Measurements from ENCODE around the gene MOB3A.

Gene MOB3A

GRCh38 chr19:2051773-2052704 is 44.1 kb downstream of the MOB3A start:
- Mint-ChIP-seq H3K4me3 (peak overlapping the region; percentile 81 to 86 (median 82)), H3K27me3 (ENCODE audit: low read depth) (no peaks in the 10 kb centered on the region), H3K36me3 (ENCODE audit: low read depth) (no peaks in the 10 kb centered on the region), H3K4me1 (peaks cover 10% of the 10 kb centered on the region), H3K27ac (peak overlapping the region; percentile 76 to 89 (median 78)), H3K9me3 (no peaks in the 10 kb centered on the region)
- TF ChIP-seq CTCF (IDR thresholded peaks at IDR 0.05; ENCODE audit: unreplicated experiment in 3 of 3): no peak

- H3K4me1 Mint-ChIP-seq: peaks cover 10% of the 10 kb centered on the region
- peak within 1 kb of the TSS; percentile 86 to 95 (median 88) for H3K27ac Mint-ChIP-seq
- H3K27me3 Mint-ChIP-seq (ENCODE audit: low read depth): no peaks in the 10 kb centered on the region
- TF ChIP-seq CTCF (IDR thresholded peaks at IDR 0.05; ENCODE audit: unreplicated experiment in 3 of 3): peak in 2 of 3 experiments; percentile 20 to 55
- no peaks in the 10 kb centered on the region for H3K36me3 Mint-ChIP-seq (ENCODE audit: low read depth)
- no peaks in the 10 kb centered on the region for H3K9me3 Mint-ChIP-seq
- H3K4me3 Mint-ChIP-seq: peak within 1 kb of the TSS; percentile 87 to 96 (median 93)
Observed at GRCh38 chr19:2050991-2051772, 44.9 kb downstream of the MOB3A start, which contains the start of gene MKNK2. Gene MKNK2, minus strand, starts transcription at chr19:2051244. Its CDS starts 393 bp downstream, at chr19:2050851.

- peaks cover 7% of the 10 kb centered on the region for H3K4me1 Mint-ChIP-seq
- H3K4me3 Mint-ChIP-seq: peak overlapping the region; percentile 87 to 96 (median 93)
- no peak for TF ChIP-seq CTCF (IDR thresholded peaks at IDR 0.05; ENCODE audit: unreplicated experiment in 3 of 3)
- no peaks in the 10 kb centered on the region for H3K9me3 Mint-ChIP-seq
- peak overlapping the region in 1 of 3 experiments; percentile 95 for H3K27ac Mint-ChIP-seq
- H3K36me3 Mint-ChIP-seq (ENCODE audit: low read depth): no peaks in the 10 kb centered on the region
- no peaks in the 10 kb centered on the region for H3K27me3 Mint-ChIP-seq (ENCODE audit: low read depth)
Observed at GRCh38 chr19:2050349-2050990, 45.7 kb downstream of the MOB3A start.

- no peak for TF ChIP-seq CTCF (IDR thresholded peaks at IDR 0.05; ENCODE audit: unreplicated experiment in 3 of 3)
- Mint-ChIP-seq H3K9me3 (no peaks in the 10 kb centered on the region), H3K4me3 (peak overlapping the region; percentile 87 to 96 (median 93)), H3K36me3 (ENCODE audit: low read depth) (no peaks in the 10 kb centered on the region), H3K4me1 (peaks cover 5% of the 10 kb centered on the region), H3K27me3 (ENCODE audit: low read depth) (no peaks in the 10 kb centered on the region), H3K27ac (peak overlapping the region; percentile 86 to 96 (median 95))
Observed at GRCh38 chr19:2049741-2050348, 46.3 kb downstream of the MOB3A start.

- H3K9me3 Mint-ChIP-seq: no peaks in the 10 kb centered on the region
- H3K27me3 Mint-ChIP-seq (ENCODE audit: low read depth): no peaks in the 10 kb centered on the region
- no peak for TF ChIP-seq CTCF (IDR thresholded peaks at IDR 0.05; ENCODE audit: unreplicated experiment in 3 of 3)
- peaks cover 5% of the 10 kb centered on the region for H3K4me1 Mint-ChIP-seq
- peak overlapping the region; percentile 86 to 96 (median 95) for H3K27ac Mint-ChIP-seq
- peak overlapping the region; percentile 87 to 96 (median 93) for H3K4me3 Mint-ChIP-seq
- no peaks in the 10 kb centered on the region for H3K36me3 Mint-ChIP-seq (ENCODE audit: low read depth)
Observed at GRCh38 chr19:2048959-2049740, 47.0 kb downstream of the MOB3A start.
